Neural progenitor cell (in vitro differentiated cells): ENCODE measurements around the gene IPPK.

ENCODE experiments used
- CTCF ChIP-seq: fragments of 200-600 bp; sonication (generic); IDR thresholded peaks from 2 replicates; pipeline ENCODE4 v1.5.1; 2017; ENCODE audit warnings: antibody characterized with exemption, mild to moderate bottlenecking
- EZH2phosphoT487 ChIP-seq: fragments of 200-600 bp; sonication (generic); IDR thresholded peaks from 2 replicates; pipeline ENCODE4 v1.6.1; 2017; ENCODE audit warnings: antibody characterized with exemption

- TF ChIP-seq CTCF (no peak), EZH2phosphoT487 (no peak)
Observed at GRCh38 chr9:92711844-92712243, 41.9 kb upstream of the IPPK start.
